DND-41 (cell line): ENCODE data around the gene CTRB1.

Source experiments
- ATAC-seq: fragments of 200-7000 bp; cut with Tn5 transposase; 3 replicates; pipeline ENCODE4 v1.9.1; 2021; ENCODE audit warnings: low read depth; ENCODE audit not compliant: insufficient read depth
- DNase-seq: peaks from one replicate; pipeline ENCODE4 v3.0.0-alpha.2; 2020
- H2AFZ ChIP-seq: 2 replicates; pipeline ENCODE4 v1.6.0; 2012; ENCODE audit warnings: low read depth, low read length
- H3K27ac ChIP-seq: 2 replicates; pipeline ENCODE4 v1.5.1; 2012; ENCODE audit warnings: low read length, inconsistent platforms
- H3K27me3 ChIP-seq: fragments of 200-600 bp; sonication (generic); 2 replicates; pipeline ENCODE4 v1.6.0; 2012; ENCODE audit warnings: low read length, mild to moderate bottlenecking, inconsistent platforms; ENCODE audit not compliant: insufficient read depth, poor library complexity
- H3K36me3 ChIP-seq: 2 replicates; pipeline ENCODE4 v1.5.1; 2012; ENCODE audit warnings: low read length, inconsistent platforms; ENCODE audit not compliant: insufficient read depth
- H3K4me1 ChIP-seq: 2 replicates; pipeline ENCODE4 v1.5.1; 2012; ENCODE audit warnings: mild to moderate bottlenecking, low read length; ENCODE audit not compliant: insufficient read depth
- H3K4me2 ChIP-seq: 2 replicates; pipeline ENCODE4 v1.6.0; 2012; ENCODE audit warnings: mild to moderate bottlenecking, moderate library complexity, low read length, inconsistent platforms; ENCODE audit not compliant: insufficient read depth
- H3K4me3 ChIP-seq, 2 experiments: fragments of 200-600 bp in 1 of 2; shearing (Covaris generic) in 1 of 2; 2 replicates each; pipeline ENCODE4 v1.5.1; 2012 to 2016; ENCODE audit warnings: inconsistent platforms in 2 of 2, low read length in 2 of 2, mild to moderate bottlenecking in 2 of 2, low read depth in 1 of 2, moderate library complexity in 1 of 2
- H3K79me2 ChIP-seq: 2 replicates; pipeline ENCODE4 v1.6.0; 2012; ENCODE audit warnings: low read length, inconsistent platforms; ENCODE audit not compliant: insufficient read depth
- H3K9ac ChIP-seq: 2 replicates; pipeline ENCODE4 v1.6.0; 2012; ENCODE audit warnings: low read depth, mild to moderate bottlenecking, inconsistent platforms, low read length, moderate library complexity
- H3K9me3 ChIP-seq: 2 replicates; pipeline ENCODE4 v1.5.1; 2012; ENCODE audit warnings: low read length, moderate library complexity, mild to moderate bottlenecking, inconsistent platforms; ENCODE audit not compliant: insufficient read depth, severe bottlenecking
- H4K20me1 ChIP-seq: 2 replicates; pipeline ENCODE4 v1.6.0; 2012; ENCODE audit warnings: low read length; ENCODE audit not compliant: insufficient read depth
- EZH2 ChIP-seq: IDR thresholded peaks from 3 replicates; pipeline ENCODE4 v1.6.1; 2012; ENCODE audit warnings: borderline replicate concordance, low read depth, mild to moderate bottlenecking, moderate library complexity, low read length, inconsistent platforms; ENCODE audit not compliant: severe bottlenecking
- TF ChIP-seq, protein P1 (sequence below): IDR thresholded peaks from 2 replicates; pipeline ENCODE4 v1.5.1; 2012; ENCODE audit warnings: borderline replicate concordance, low read length, moderate library complexity, mild to moderate bottlenecking; ENCODE audit not compliant: poor library complexity, severe bottlenecking; ENCODE audit errors: extremely low read depth

The CTRB1 gene

DNA sequence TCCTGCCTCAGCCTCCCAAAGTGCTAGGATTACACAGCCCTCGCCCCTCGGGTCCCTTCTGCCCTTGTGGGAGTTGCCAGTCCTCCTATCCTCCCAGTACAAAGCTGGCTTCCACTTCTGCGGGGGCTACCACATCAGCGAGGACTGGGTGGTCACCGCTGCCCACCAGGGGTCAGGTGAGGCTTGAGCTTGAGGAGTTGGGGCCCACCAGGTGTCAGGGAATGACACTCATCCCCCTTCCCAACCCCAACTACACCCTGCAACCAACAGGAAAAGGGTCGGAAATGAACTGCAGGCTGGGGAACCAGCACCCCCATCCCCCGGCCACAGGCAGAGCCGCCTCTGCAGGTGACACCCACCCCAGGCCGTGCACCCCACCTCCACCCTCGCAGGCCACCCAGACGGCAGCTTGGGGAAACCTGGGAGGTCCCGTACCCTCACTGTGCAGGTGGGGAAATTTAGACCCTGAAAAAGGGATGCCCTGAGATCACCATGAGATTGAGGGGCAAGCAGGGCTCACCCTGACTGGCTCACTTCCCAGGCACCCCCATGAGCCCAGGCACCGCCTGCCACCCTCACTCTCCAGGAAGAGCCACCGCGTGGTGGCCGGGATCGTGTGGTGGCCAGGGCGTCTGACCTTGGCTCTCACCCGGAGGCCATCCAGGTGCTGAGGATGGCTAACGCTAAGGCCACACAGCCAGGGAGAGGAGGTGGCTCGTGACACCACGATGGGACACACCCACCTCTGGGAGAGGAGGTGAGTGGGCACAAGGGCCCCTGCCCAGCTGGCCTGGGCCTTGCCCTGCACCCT, 8.0 kb downstream of the CTRB1 start:
- no peak overlapping the region for H3K9ac ChIP-seq
- no peak overlapping the region for H3K4me2 ChIP-seq
- no peak overlapping the region for H3K4me3 ChIP-seq
- no peaks in the 10 kb centered on the region for H3K4me1 ChIP-seq
- H2AFZ ChIP-seq: no peak overlapping the region
- H3K27ac ChIP-seq: no peak overlapping the region
- H3K79me2 ChIP-seq: no peaks in the 10 kb centered on the region
- no peaks in the 10 kb centered on the region for H3K27me3 ChIP-seq
- peaks cover 6% of the 10 kb centered on the region; the same call in 1 of the 2 replicates for H4K20me1 ChIP-seq
- ATAC-seq: no peak
- H3K36me3 ChIP-seq: no peaks in the 10 kb centered on the region
- no peaks in the 10 kb centered on the region for H3K9me3 ChIP-seq
- no peak for DNase-seq
- no peak for TF ChIP-seq EZH2
- TF ChIP-seq, protein P1, sequence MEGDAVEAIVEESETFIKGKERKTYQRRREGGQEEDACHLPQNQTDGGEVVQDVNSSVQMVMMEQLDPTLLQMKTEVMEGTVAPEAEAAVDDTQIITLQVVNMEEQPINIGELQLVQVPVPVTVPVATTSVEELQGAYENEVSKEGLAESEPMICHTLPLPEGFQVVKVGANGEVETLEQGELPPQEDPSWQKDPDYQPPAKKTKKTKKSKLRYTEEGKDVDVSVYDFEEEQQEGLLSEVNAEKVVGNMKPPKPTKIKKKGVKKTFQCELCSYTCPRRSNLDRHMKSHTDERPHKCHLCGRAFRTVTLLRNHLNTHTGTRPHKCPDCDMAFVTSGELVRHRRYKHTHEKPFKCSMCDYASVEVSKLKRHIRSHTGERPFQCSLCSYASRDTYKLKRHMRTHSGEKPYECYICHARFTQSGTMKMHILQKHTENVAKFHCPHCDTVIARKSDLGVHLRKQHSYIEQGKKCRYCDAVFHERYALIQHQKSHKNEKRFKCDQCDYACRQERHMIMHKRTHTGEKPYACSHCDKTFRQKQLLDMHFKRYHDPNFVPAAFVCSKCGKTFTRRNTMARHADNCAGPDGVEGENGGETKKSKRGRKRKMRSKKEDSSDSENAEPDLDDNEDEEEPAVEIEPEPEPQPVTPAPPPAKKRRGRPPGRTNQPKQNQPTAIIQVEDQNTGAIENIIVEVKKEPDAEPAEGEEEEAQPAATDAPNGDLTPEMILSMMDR: no peak

DNA sequence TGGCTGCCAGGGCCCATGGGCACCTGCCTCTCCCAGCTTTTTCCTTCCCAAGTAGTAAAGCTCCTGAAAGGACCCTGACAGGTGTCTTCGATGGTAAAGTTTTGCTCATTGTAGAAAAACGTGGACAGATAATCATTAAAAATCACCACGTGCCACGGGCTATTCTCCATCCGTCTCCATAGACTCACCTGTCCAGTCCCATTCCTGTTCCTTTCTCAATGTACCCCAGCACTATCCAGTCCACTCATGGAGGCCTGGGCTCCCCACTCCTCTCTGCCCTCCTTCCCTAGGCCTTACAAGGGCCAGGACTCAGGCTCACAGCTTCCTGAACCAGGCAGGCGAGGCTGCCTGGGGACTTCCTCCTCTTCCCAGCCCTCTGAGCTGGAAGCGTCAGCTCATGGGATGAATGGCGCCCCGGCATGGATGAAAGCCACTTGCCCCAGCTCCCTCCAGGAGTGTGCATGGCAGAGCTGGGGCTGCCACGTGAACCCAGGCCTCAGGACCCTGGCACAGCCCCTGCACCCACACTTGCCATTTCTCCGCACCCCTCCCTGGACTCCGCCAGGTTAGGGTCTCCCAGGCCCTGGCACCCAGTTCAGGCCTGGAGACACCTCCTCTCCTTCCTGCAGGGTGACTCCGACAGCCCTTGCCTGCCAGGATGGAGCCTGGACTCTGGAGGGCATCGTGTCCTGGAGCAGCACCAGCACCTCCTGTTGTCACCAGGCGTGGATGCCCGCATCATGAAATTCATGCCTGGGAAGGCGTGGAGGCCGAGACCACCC, 8.8 kb downstream of the CTRB1 start:
- Histone ChIP-seq H3K4me3 (no peak overlapping the region), H3K4me1 (no peaks in the 10 kb centered on the region), H3K9ac (no peak overlapping the region), H3K79me2 (no peaks in the 10 kb centered on the region), H3K27me3 (no peaks in the 10 kb centered on the region), H3K9me3 (no peaks in the 10 kb centered on the region), H3K4me2 (no peak overlapping the region), H4K20me1 (peaks cover 6% of the 10 kb centered on the region; the same call in 1 of the 2 replicates), H3K27ac (no peak overlapping the region), H2AFZ (no peak overlapping the region), H3K36me3 (no peaks in the 10 kb centered on the region)
- TF ChIP-seq, protein P1: no peak
- no peak for TF ChIP-seq EZH2
- ATAC-seq (no peak), DNase-seq (no peak)

DNA sequence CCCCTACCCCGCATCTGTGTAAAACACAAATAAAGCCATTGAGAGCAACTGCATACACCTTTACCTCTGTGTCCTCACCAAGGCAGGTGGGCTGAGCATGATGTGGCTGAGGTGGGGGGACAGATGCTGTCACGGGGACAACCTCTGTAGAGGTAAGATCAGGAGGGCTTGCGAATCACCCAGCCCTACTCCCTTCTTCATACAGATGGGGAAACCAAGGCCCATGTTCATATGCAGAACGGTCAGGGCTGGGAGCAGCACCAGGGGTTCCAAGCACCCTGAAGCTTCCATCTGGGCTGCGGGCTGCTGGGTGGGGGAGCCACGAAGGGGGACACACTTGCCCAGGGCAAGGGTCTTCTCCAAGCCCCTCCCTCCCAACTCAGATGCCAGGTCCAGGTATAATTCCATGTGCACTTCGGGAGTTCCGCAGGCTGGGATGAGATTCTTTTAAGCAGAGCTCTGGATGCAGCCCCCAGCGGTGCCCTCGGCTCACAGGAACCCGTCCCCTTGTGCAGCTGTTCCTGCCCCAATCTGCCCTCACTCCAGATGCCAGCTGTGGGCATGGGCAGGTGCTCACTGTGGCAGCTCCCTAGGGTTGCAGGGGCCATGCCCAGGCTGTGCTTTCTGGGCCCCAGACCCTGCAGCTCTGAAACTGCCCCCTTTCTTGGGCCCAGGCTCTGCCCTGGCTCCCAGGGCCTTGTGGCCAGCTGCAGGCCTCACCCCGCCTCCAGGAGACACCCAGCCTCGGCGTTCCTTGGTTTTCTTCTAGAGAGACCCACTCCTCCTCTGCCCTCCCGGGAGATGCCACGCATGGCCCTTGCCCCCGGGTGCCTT, 9.6 kb downstream of the CTRB1 start:
- H3K9me3 ChIP-seq: no peaks in the 10 kb centered on the region
- H4K20me1 ChIP-seq: peaks cover 6% of the 10 kb centered on the region; the same call in 1 of the 2 replicates
- H3K9ac ChIP-seq: no peak overlapping the region
- TF ChIP-seq EZH2: no peak
- TF ChIP-seq, protein P1: no peak
- no peak overlapping the region for H3K4me3 ChIP-seq
- DNase-seq (no peak), ATAC-seq (peak; percentile 37; the same call in 2 of the 3 replicates)
- no peaks in the 10 kb centered on the region for H3K27me3 ChIP-seq
- H3K4me1 ChIP-seq: no peaks in the 10 kb centered on the region
- H3K27ac ChIP-seq: no peak overlapping the region
- no peak overlapping the region for H3K4me2 ChIP-seq
- no peak overlapping the region for H2AFZ ChIP-seq
- no peaks in the 10 kb centered on the region for H3K79me2 ChIP-seq
- H3K36me3 ChIP-seq: no peaks in the 10 kb centered on the region
